ENCODE data around the gene BTBD1. TPM values are rescaled to one million over a fixed set of nuclear protein-coding genes. Genes with fewer than 3 reads are reported as not detected.

BTBD1 gene
- total RNA-seq, 1 donor from 2014 or later, result 51.4 TPM

DNA sequence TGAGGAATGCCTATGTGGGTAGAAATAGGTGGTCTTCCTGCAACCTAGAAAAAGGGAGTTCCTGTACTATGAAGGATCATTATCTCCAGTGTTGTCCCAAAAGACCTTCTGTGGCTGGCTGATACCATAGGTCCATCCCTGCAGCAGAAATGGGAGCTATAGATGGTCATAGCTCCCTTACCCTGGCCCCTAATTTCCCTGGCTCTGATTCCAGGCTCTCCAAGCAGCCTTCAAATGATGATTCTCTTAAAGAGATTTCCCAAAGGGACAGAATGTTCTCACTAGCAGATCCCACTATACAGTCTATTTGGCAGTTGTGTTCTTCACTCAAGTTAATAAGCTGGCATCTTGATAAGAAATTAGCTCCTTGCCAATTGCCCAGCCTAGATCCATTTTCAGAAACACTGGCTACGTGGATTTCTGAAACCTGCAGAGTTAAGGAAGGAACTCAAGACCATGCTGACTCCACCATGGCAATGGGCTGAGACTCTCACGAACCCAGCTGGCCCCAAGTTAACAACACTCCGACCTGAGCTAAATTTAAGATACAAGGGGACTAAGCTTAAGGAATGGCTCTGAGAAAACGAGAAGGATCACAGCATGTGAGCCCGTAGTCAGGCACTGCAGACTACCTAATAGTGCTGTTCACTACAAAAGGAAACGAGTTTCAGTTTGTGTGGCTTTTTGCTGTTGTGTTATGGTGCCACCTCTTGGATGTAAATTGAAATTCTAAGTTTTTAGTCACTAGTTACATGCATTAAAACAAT is 67.0 kb downstream of the BTBD1 start:
- no peak for DNase-seq (ENCODE audit: low spot score)
- no peaks in the 10 kb centered on the region for H3K36me3 Mint-ChIP-seq (ENCODE audit: low read depth)
- no peaks in the 10 kb centered on the region for H3K9me3 Mint-ChIP-seq (ENCODE audit: low read depth)
- H3K27ac Mint-ChIP-seq (ENCODE audit: unreplicated experiment), result no peak overlapping the region
- peaks cover 8% of the 10 kb centered on the region for H3K4me1 Mint-ChIP-seq (ENCODE audit: low read depth)
- peak overlapping the region; percentile 55 for H3K4me3 Mint-ChIP-seq (ENCODE audit: unreplicated experiment)
- TF ChIP-seq, protein P1, sequence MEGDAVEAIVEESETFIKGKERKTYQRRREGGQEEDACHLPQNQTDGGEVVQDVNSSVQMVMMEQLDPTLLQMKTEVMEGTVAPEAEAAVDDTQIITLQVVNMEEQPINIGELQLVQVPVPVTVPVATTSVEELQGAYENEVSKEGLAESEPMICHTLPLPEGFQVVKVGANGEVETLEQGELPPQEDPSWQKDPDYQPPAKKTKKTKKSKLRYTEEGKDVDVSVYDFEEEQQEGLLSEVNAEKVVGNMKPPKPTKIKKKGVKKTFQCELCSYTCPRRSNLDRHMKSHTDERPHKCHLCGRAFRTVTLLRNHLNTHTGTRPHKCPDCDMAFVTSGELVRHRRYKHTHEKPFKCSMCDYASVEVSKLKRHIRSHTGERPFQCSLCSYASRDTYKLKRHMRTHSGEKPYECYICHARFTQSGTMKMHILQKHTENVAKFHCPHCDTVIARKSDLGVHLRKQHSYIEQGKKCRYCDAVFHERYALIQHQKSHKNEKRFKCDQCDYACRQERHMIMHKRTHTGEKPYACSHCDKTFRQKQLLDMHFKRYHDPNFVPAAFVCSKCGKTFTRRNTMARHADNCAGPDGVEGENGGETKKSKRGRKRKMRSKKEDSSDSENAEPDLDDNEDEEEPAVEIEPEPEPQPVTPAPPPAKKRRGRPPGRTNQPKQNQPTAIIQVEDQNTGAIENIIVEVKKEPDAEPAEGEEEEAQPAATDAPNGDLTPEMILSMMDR (IDR thresholded peaks at IDR 0.05), result peak; percentile 88
- no peaks in the 10 kb centered on the region for H3K27me3 Mint-ChIP-seq (ENCODE audit: low read depth)

DNA sequence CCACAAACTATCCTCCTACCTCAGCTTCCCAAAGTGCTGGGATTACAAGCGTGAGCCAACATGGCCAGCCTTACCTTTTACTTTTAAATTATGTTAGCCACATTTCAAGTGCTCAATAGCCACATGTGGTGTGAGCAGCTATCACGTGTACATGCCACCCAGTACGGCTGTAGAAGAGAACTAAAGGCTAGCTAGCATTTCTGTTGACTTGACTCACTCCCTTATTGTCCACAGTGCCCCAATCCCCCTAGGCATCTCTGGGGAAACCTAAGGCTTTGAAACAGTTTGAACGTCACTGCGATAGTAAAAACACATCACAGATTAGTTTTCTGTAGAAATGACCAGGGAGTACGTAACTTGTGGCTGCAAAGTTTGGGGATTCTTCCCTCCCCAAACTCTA is 67.6 kb downstream of the BTBD1 start:
- no peaks in the 10 kb centered on the region for H3K27me3 Mint-ChIP-seq (ENCODE audit: low read depth)

DNA sequence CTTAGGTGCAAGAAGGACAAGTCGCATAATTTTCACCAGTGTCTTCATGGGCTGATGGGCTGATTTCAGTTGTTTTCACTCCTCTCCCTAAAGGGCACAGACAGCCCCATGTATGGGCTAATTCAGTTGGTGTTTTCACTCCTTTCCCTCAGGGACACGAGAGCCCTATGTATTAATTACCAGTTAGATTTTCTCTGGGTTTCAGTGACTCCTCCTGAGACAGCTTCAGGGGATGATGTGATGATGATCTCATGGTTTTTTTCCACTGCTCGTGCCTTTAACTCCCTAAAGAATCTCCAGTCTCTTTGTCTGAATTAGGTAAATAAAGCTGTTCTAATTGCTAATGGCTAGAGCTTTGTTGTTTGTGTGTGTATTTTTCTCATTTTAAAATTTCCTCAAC is 71.1 kb downstream of the BTBD1 start:
- Mint-ChIP-seq H3K36me3 (ENCODE audit: low read depth) (peaks cover 2% of the 10 kb centered on the region), H3K4me1 (ENCODE audit: low read depth) (peaks cover 8% of the 10 kb centered on the region), H3K9me3 (ENCODE audit: low read depth) (no peaks in the 10 kb centered on the region), H3K27ac (ENCODE audit: unreplicated experiment) (no peak overlapping the region), H3K4me3 (ENCODE audit: unreplicated experiment) (no peak overlapping the region), H3K27me3 (ENCODE audit: low read depth) (no peaks in the 10 kb centered on the region)
- DNase-seq (ENCODE audit: low spot score), result no peak
- TF ChIP-seq, protein P1 (IDR thresholded peaks at IDR 0.05), result no peak

More for the DNA sequence above, 67.6 kb downstream of the BTBD1 start:
- DNase-seq (ENCODE audit: low spot score), result no peak
- H3K36me3 Mint-ChIP-seq (ENCODE audit: low read depth), result no peaks in the 10 kb centered on the region
- no peak overlapping the region for H3K4me3 Mint-ChIP-seq (ENCODE audit: unreplicated experiment)
- peaks cover 8% of the 10 kb centered on the region for H3K4me1 Mint-ChIP-seq (ENCODE audit: low read depth)
- no peaks in the 10 kb centered on the region for H3K9me3 Mint-ChIP-seq (ENCODE audit: low read depth)
- TF ChIP-seq, protein P1 (IDR thresholded peaks at IDR 0.05), result no peak
- no peak overlapping the region for H3K27ac Mint-ChIP-seq (ENCODE audit: unreplicated experiment)

DNA sequence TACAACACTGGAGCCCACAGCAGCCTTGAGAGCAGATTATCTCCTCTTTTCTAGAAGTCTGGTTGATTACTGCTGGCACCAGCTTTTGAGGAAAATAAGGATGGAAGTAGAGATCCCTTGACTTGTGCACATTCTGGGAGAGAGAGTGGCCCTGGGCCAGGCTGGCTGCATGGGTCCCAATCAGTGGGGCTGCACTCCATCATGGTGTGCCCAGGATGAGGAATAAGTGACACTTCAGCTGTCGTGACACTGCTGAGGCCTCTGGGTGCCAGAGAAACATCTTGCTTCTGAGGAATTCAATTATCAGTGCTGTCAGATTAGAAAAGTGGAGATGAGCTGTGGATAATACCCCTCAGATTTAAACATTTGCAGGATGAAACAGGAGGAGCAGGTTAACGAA is 72.0 kb downstream of the BTBD1 start:
- no peak for DNase-seq (ENCODE audit: low spot score)
- peaks cover 5% of the 10 kb centered on the region for H3K36me3 Mint-ChIP-seq (ENCODE audit: low read depth)
- no peaks in the 10 kb centered on the region for H3K9me3 Mint-ChIP-seq (ENCODE audit: low read depth)
- H3K4me1 Mint-ChIP-seq (ENCODE audit: low read depth), result peaks cover 3% of the 10 kb centered on the region
- no peak overlapping the region for H3K27ac Mint-ChIP-seq (ENCODE audit: unreplicated experiment)
- H3K4me3 Mint-ChIP-seq (ENCODE audit: unreplicated experiment), result no peak overlapping the region
- TF ChIP-seq, protein P1 (IDR thresholded peaks at IDR 0.05), result no peak
- no peaks in the 10 kb centered on the region for H3K27me3 Mint-ChIP-seq (ENCODE audit: low read depth)

DNA sequence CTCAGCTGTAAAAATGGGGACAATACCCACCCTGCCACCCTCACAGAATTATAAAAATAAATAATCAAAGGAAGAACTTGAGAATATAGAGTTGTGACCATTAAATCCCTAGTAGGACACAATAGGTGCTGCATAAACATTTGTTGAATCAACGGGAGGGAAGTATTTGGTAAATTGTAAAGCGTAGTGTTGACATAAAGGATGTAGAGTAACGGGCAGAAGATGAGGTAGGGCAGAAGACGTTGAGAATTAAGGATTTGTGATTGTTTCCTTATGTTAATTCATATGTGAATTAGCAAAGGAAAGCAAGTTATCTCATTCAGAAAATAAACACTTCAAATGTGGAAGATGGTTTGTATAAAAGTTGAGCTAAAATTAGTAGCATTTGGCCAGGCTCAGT is 73.9 kb downstream of the BTBD1 start:
- no peak for DNase-seq (ENCODE audit: low spot score)
- peaks cover 10% of the 10 kb centered on the region for H3K36me3 Mint-ChIP-seq (ENCODE audit: low read depth)
- H3K4me1 Mint-ChIP-seq (ENCODE audit: low read depth), result no peaks in the 10 kb centered on the region

More for the DNA sequence above, 73.9 kb downstream of the BTBD1 start:
- no peak overlapping the region for H3K4me3 Mint-ChIP-seq (ENCODE audit: unreplicated experiment)
- no peaks in the 10 kb centered on the region for H3K9me3 Mint-ChIP-seq (ENCODE audit: low read depth)
- no peaks in the 10 kb centered on the region for H3K27me3 Mint-ChIP-seq (ENCODE audit: low read depth)
- no peak overlapping the region for H3K27ac Mint-ChIP-seq (ENCODE audit: unreplicated experiment)
- TF ChIP-seq, protein P1 (IDR thresholded peaks at IDR 0.05), result no peak

Measured in chondrocyte (in vitro differentiated cells).